ENCODE results near the gene CTIF. TPM values are rescaled to one million over a fixed set of nuclear protein-coding genes. Genes with fewer than 3 reads are reported as not detected.
A peak's percentile ranks its signal among the peaks of the same experiment; 100 is the strongest.

Gene CTIF
- total and polyA plus RNA-seq, 12 donors: 20.5 to 159 (median 57.0) TPM

GRCh38 chr18:48660346-48661228 is 121.8 kb downstream of the CTIF start:
- Histone ChIP-seq H3K4me1 (replicated peaks in 1 of 2) (peaks cover 6 to 27% of the 10 kb centered on the region in 2 donors), H3K9me3 (replicated peaks in 1 of 3) (no peaks in the 10 kb centered on the region), H3K27me3 (no peaks in the 10 kb centered on the region), H3K36me3 (replicated peaks in 1 of 2) (no peaks in the 10 kb centered on the region), H3K27ac (peak overlapping the region in 1 of 5 donors; percentile 55), H3K4me3 (no peak overlapping the region)
- WGBS, 4 donors: 52 to 66% (median 59%) methylated on average over 7 of the region's 7 CpGs
- DNase-seq: peak in 6 of 7 donors; percentile 49 to 86 (median 60)
- TF ChIP-seq, protein P1, sequence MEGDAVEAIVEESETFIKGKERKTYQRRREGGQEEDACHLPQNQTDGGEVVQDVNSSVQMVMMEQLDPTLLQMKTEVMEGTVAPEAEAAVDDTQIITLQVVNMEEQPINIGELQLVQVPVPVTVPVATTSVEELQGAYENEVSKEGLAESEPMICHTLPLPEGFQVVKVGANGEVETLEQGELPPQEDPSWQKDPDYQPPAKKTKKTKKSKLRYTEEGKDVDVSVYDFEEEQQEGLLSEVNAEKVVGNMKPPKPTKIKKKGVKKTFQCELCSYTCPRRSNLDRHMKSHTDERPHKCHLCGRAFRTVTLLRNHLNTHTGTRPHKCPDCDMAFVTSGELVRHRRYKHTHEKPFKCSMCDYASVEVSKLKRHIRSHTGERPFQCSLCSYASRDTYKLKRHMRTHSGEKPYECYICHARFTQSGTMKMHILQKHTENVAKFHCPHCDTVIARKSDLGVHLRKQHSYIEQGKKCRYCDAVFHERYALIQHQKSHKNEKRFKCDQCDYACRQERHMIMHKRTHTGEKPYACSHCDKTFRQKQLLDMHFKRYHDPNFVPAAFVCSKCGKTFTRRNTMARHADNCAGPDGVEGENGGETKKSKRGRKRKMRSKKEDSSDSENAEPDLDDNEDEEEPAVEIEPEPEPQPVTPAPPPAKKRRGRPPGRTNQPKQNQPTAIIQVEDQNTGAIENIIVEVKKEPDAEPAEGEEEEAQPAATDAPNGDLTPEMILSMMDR (IDR thresholded peaks at IDR 0.05): no peak
- no peak for TF ChIP-seq POLR2A (IDR thresholded peaks at IDR 0.05)
- intact Hi-C loops (cut with DNase I): loop anchor here (5.0 to 10.0 kb wide), 2 partner anchors 116 to 183 kb away; no protein-coding TSS in a partner anchor

- Histone ChIP-seq H3K27ac (peak overlapping the region in 1 of 5 donors; percentile 38), H3K27me3 (no peaks in the 10 kb centered on the region), H3K4me1 (replicated peaks in 1 of 2) (peaks cover 6 to 27% of the 10 kb centered on the region in 2 donors), H3K4me3 (no peak overlapping the region), H3K9me3 (replicated peaks in 1 of 3) (no peaks in the 10 kb centered on the region), H3K36me3 (replicated peaks in 1 of 2) (no peaks in the 10 kb centered on the region)
- WGBS, 4 donors: 63 to 71% (median 69%) methylated on average over 7 of the region's 7 CpGs
- peak in 1 of 7 donors; percentile 49 for DNase-seq
- intact Hi-C loops (cut with DNase I): loop anchor here (5.0 to 10.0 kb wide), 2 partner anchors 117 to 184 kb away; no protein-coding TSS in a partner anchor
- no peak for TF ChIP-seq POLR2A (IDR thresholded peaks at IDR 0.05)
- TF ChIP-seq, protein P1 (IDR thresholded peaks at IDR 0.05): no peak
These were observed 122.6 kb downstream of the CTIF start for GRCh38 chr18:48661421-48661820.

DNA sequence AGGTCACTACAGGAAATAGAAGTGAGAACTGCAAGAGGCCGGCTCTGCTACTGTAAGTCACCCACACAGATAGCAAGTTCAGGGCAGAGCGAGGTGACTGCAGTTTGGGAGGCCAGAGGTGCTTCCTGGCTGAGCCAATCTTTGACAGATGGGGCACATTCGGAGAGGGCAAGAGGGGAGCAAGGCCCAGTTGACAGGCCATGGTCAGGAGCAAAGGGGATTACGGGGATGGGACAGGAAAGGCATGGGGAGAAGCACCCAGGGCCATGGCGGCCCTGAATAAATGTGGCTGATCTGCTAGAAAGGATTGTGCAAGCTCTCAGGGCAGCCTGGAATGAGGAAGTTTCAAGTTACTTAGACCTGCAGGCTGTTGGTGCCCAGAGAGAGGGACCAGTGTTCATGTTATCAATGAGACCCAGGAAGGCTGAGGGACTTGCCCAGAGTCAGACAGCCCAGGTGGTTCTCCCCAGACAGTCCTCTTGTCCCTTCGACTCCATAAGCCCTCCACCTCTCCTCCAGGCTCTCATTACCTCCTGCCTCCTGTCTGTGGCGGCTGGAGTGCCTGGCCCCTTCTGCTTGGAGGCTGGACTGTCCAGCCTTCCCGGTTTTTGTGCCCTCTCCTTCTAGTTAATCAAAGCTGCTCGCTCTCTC is 123.3 kb downstream of the CTIF start:
- Histone ChIP-seq H3K4me3 (no peak overlapping the region), H3K36me3 (replicated peaks in 1 of 2) (no peaks in the 10 kb centered on the region), H3K27ac (peak overlapping the region in 2 of 5 donors; percentile 38 to 45), H3K27me3 (no peaks in the 10 kb centered on the region), H3K4me1 (replicated peaks in 1 of 2) (peaks cover 6 to 27% of the 10 kb centered on the region in 2 donors), H3K9me3 (replicated peaks in 1 of 3) (no peaks in the 10 kb centered on the region)
- TF ChIP-seq POLR2A (IDR thresholded peaks at IDR 0.05): no peak
- TF ChIP-seq, protein P1 (IDR thresholded peaks at IDR 0.05): no peak
- intact Hi-C loops (cut with DNase I): loop anchor here (2.0 to 10.0 kb wide), 3 partner anchors 117 to 185 kb away; no protein-coding TSS in a partner anchor
- peak in 5 of 7 donors; percentile 51 to 66 (median 58) for DNase-seq
- WGBS, 4 donors: 54 to 59% (median 56%) methylated on average over 9 of the region's 9 CpGs
